HL-60/S4 treated with phorbol 12-myristate 13-acetate at 8.2 ng/mL for 4 days and 3 days (cell line): Measurements from ENCODE around the gene ATXN7.

Experiments
- in situ Hi-C: fragments of 300-500 bp; cut with MboI; formaldehyde crosslinking; loops from 2 replicates; pipeline ENCODE4 v1.15.0; 2022; ENCODE audit warnings: low sequenced_read_pairs

ATXN7 gene

GRCh38 chr3:63863150-63864007, at the start of gene ATXN7, which contains the start of gene THOC7:
Gene ATXN7, plus strand, starts transcription at chr3:63863867. Its CDS starts 48,732 bp downstream, at chr3:63912599.
Gene THOC7, minus strand, starts transcription at chr3:63863805. Its CDS starts 15 bp downstream, at chr3:63863790.
- in situ Hi-C loops = no loop called here

GRCh38 chr3:63814237-63814636, 49.4 kb upstream of the ATXN7 start:
- in situ Hi-C loops = no loop called here

GRCh38 chr3:63817225-63817624, 46.4 kb upstream of the ATXN7 start:
- in situ Hi-C loops = no loop called here

GRCh38 chr3:63818282-63819150, 45.2 kb upstream of the ATXN7 start:
- in situ Hi-C loops = no loop called here

- in situ Hi-C loops = no loop called here
Measured at GRCh38 chr3:63819151-63819398, 44.6 kb upstream of the ATXN7 start, which contains the start of gene C3orf49. Gene C3orf49, plus strand, starts transcription at chr3:63819299. Its CDS starts 173 bp downstream, at chr3:63819472.

GRCh38 chr3:63824309-63824708, 39.4 kb upstream of the ATXN7 start:
- in situ Hi-C loops = no loop called here

- in situ Hi-C loops = no loop called here
Measured at GRCh38 chr3:63830526-63830925, 33.1 kb upstream of the ATXN7 start.

- in situ Hi-C loops = no loop called here
Measured at GRCh38 chr3:63832395-63832794, 31.3 kb upstream of the ATXN7 start.

- in situ Hi-C loops = no loop called here
Measured at GRCh38 chr3:63841704-63842103, 22.0 kb upstream of the ATXN7 start.

GRCh38 chr3:63842127-63842526, 21.5 kb upstream of the ATXN7 start:
- in situ Hi-C loops = no loop called here

- in situ Hi-C loops = no loop called here
Measured at GRCh38 chr3:63845215-63845614, 18.5 kb upstream of the ATXN7 start.

- in situ Hi-C loops = no loop called here
Measured at GRCh38 chr3:63847718-63848450, 15.8 kb upstream of the ATXN7 start.

GRCh38 chr3:63849175-63849574, 14.5 kb upstream of the ATXN7 start:
- in situ Hi-C loops = no loop called here

- in situ Hi-C loops = no loop called here
Measured at GRCh38 chr3:63851287-63851686, 12.4 kb upstream of the ATXN7 start.

- in situ Hi-C loops = no loop called here
Measured at GRCh38 chr3:63853106-63853505, 10.6 kb upstream of the ATXN7 start.

GRCh38 chr3:63855333-63855940, 8.2 kb upstream of the ATXN7 start:
- in situ Hi-C loops = no loop called here

- in situ Hi-C loops = no loop called here
Measured at GRCh38 chr3:63857311-63857710, 6.4 kb upstream of the ATXN7 start.

GRCh38 chr3:63860776-63861175, 2.9 kb upstream of the ATXN7 start:
- in situ Hi-C loops = no loop called here

- in situ Hi-C loops = no loop called here
Measured at GRCh38 chr3:63861306-63861705, 2.4 kb upstream of the ATXN7 start.

- in situ Hi-C loops = no loop called here
Measured at GRCh38 chr3:63862804-63863149, 890 bp upstream of the ATXN7 start.
